ENCODE measurements around the gene NHP2.

GRCh38 chr5:178125253-178125906 is 28.3 kb downstream of the NHP2 start:
- TF ChIP-seq POLR2A (IDR thresholded peaks at IDR 0.05; ENCODE audit: low read depth, low read length), result no peak
- no peak for TF ChIP-seq SPI1 (IDR thresholded peaks at IDR 0.05; ENCODE audit: low read depth, low read length)
